T-cell (primary cell): ENCODE data around the gene SERTAD2. TPM values are rescaled to one million over a fixed set of nuclear protein-coding genes. Genes with fewer than 3 reads are reported as not detected.

Source experiments
- ATAC-seq, 4 experiments: fragments of 200-7000 bp in 3 of 4; fragments of 150-1000 bp in 1 of 4; cut with Tn5 transposase; replicated peaks in 1 of 4; 1 replicate in 3 of 4; 2 replicates in 1 of 4; pipeline ENCODE4 v1.10.0; 2021; ENCODE audit warnings: moderate library complexity in 3 of 4, mild to moderate bottlenecking in 2 of 4, moderate number of reproducible peaks in 1 of 4
- CTCF ChIA-PET, 2 donors: fragments of 300-600 bp; sonication (Branson Sonifier 250); formaldehyde crosslinking; loops; one replicate each; lab custom pipeline; 2022; ENCODE audit warnings: antibody characterized with exemption in 2 of 2; lab: Charles Lee
- POLR2A ChIA-PET, 2 donors: fragments of 300-600 bp; sonication (Branson Sonifier 250); formaldehyde crosslinking; loops; one replicate each; lab custom pipeline; 2022; ENCODE audit warnings: antibody characterized with exemption in 2 of 2; lab: Charles Lee
- DNase-seq, 35 experiments: peaks; one replicate each; pipeline versions ENCODE4 v3.0.0 to v3.0.0-alpha.2; 2013 to 2023
- H3K27ac ChIP-seq: one replicate; pipeline ENCODE4 v1.5.1; 2013; ENCODE audit warnings: low read length
- H3K27me3 ChIP-seq, 2 experiments: replicated peaks in 1 of 2; 1 replicate in 1 of 2; 2 replicates in 1 of 2; pipeline versions ENCODE4 v1.6.1 to v1.7.0; 2013; ENCODE audit warnings: low read length in 1 of 2, mixed read lengths in 1 of 2; ENCODE audit not compliant: control insufficient read depth in 2 of 2, insufficient read depth in 2 of 2; ENCODE audit errors: extremely low read depth in 1 of 2
- H3K36me3 ChIP-seq, 2 donors: 1 replicate in 1 of 2; 2 replicates in 1 of 2; pipeline versions ENCODE4 v1.6.1 to v1.7.0; 2013; ENCODE audit warnings: low read length in 1 of 2; ENCODE audit not compliant: control insufficient read depth in 2 of 2, insufficient read depth in 1 of 2; ENCODE audit errors: extremely low read depth in 1 of 2
- H3K4me1 ChIP-seq, 2 experiments: 1 replicate in 1 of 2; 2 replicates in 1 of 2; pipeline versions ENCODE4 v1.6.1 to v1.7.0; 2013; ENCODE audit warnings: low read length in 2 of 2, mixed read lengths in 1 of 2; ENCODE audit not compliant: insufficient read depth in 2 of 2, control insufficient read depth in 1 of 2; ENCODE audit errors: extremely low read depth in 1 of 2
- H3K4me3 ChIP-seq, 2 donors: 1 replicate in 1 of 2; 2 replicates in 1 of 2; pipeline versions ENCODE4 v1.5.1 to v1.7.0; 2013; ENCODE audit warnings: mild to moderate bottlenecking in 2 of 2, low read length in 1 of 2, moderate library complexity in 1 of 2; ENCODE audit not compliant: control insufficient read depth in 1 of 2; ENCODE audit errors: extremely low read depth in 1 of 2
- H3K9me3 ChIP-seq: 2 replicates; pipeline ENCODE4 v1.7.0; 2013
- H3K27ac Mint-ChIP-seq, 2 donors: one replicate each; pipeline ENCODE4 v1.8.0; 2020 to 2021; ENCODE audit warnings: mild to moderate bottlenecking in 2 of 2, mixed read lengths in 2 of 2
- H3K27me3 Mint-ChIP-seq, 2 donors: one replicate each; pipeline ENCODE4 v1.8.0; 2021 to 2022; ENCODE audit warnings: mixed read lengths in 2 of 2
- H3K36me3 Mint-ChIP-seq: one replicate; pipeline ENCODE4 v1.8.0; 2021; ENCODE audit warnings: mixed read lengths
- H3K4me1 Mint-ChIP-seq, 3 donors: one replicate each; pipeline ENCODE4 v1.8.0; 2020 to 2022; ENCODE audit warnings: mixed read lengths in 3 of 3, mild to moderate bottlenecking in 1 of 3
- H3K4me3 Mint-ChIP-seq, 3 donors: one replicate each; pipeline ENCODE4 v1.8.0; 2020 to 2022; ENCODE audit warnings: mild to moderate bottlenecking in 3 of 3, mixed read lengths in 3 of 3, moderate library complexity in 3 of 3
- H3K9me3 Mint-ChIP-seq, 3 donors: one replicate each; pipeline ENCODE4 v1.8.0; 2020 to 2022; ENCODE audit warnings: mixed read lengths in 3 of 3
- WGBS: methylation state at CpG from one replicate; pipeline ENCODE4 v1.1.5; 2013; ENCODE audit warnings: missing lambda C conversion rate; ENCODE audit not compliant: insufficient coverage; 5-methylcytosine and 5-hydroxymethylcytosine counted together
- total RNA-seq, 35 experiments: library from RNA in 6 of 35; stranded (reverse) in 6 of 35; fragments of 120-200 nt in 1 of 35; gene quantifications; one replicate each; pipeline versions ENCODE4 v1.2.1 to v1.2.4 and lab custom pipeline; 2013 to 2026

SERTAD2 gene
- total RNA-seq, 5 donors from 2014 or later (not counting 1 experiment from before 2014, with no cell fraction given) = 22.8 to 39.7 (median 27.4) TPM

DNA sequence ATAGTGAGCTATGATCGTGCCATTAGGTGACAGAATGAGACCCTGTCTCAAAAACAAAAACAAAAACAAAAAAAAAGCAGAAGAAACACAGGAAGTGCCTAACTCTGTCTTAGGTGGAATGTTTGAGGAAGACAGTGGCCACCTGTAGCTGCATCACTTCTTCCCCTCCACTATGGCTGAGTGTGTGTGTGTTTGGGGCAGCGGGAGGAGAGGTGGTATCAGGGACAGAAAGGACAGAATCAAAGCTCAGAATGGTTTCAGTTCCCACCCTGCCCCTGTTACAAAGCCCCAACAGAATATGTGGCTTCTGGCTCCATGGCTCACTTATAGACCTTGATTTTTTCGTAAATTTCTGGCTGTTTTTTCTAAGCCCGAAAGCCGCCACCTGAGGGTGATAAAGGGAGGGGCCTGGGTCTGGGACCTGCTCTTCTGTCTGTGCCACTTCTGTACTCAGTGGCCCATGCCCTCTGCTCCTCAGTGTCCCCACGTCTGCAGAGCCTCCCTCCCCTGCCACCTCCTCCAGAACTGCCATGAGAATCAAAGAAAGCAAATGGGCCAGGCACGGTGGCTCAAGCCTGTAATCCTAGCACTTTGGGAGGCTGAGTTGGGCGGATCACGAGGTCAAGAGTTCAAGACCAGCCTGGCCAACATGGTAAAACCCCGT is 27.4 kb downstream of the SERTAD2 start:
- Mint-ChIP-seq H3K36me3 (peaks cover 10% of the 10 kb centered on the region), H3K27ac (no peak overlapping the region), H3K4me3 (no peak overlapping the region), H3K4me1 (peaks cover 0 to 2% (median 0%) of the 10 kb centered on the region in 3 donors), H3K27me3 (no peaks in the 10 kb centered on the region), H3K9me3 (no peaks in the 10 kb centered on the region)
- ATAC-seq = no peak
- POLR2A ChIA-PET = interaction anchor here in 1 of 2 donors (0.6 kb wide), 1 partner anchor 20 kb away, joined by 4 read pairs; no protein-coding TSS in a partner anchor
- H3K4me3 ChIP-seq = no peak overlapping the region
- H3K36me3 ChIP-seq = peaks cover 0 to 5% of the 10 kb centered on the region in 2 donors
- no peaks in the 10 kb centered on the region for H3K4me1 ChIP-seq
- DNase-seq = peak in 1 of 35 experiments; percentile 1
- H3K27me3 ChIP-seq = peaks cover 0 to 5% of the 10 kb centered on the region in 2 experiments
- no peaks in the 10 kb centered on the region for H3K9me3 ChIP-seq
- no peak overlapping the region for H3K27ac ChIP-seq
- CTCF ChIA-PET = no interaction called here
- 73% methylated on average over 3 of the region's 10 CpGs for WGBS

GRCh38 chr2:64625299-64626145 is 28.2 kb downstream of the SERTAD2 start:
- 81% methylated on average over 4 of the region's 7 CpGs for WGBS
- Histone ChIP-seq H3K27me3 (peaks cover 0 to 5% of the 10 kb centered on the region in 2 experiments), H3K27ac (no peak overlapping the region), H3K4me3 (no peak overlapping the region), H3K9me3 (no peaks in the 10 kb centered on the region), H3K36me3 (no peaks in the 10 kb centered on the region), H3K4me1 (no peaks in the 10 kb centered on the region)
- Mint-ChIP-seq H3K36me3 (peaks cover 3% of the 10 kb centered on the region), H3K27ac (peak overlapping the region in 1 of 2 donors; percentile 23), H3K4me3 (no peak overlapping the region), H3K27me3 (no peaks in the 10 kb centered on the region), H3K4me1 (peaks cover 0 to 2% (median 0%) of the 10 kb centered on the region in 3 donors), H3K9me3 (no peaks in the 10 kb centered on the region)
- ChIA-PET POLR2A (interaction anchor here in 1 of 2 donors (0.6 kb wide), 1 partner anchor 21 kb away, joined by 4 read pairs; no protein-coding TSS in a partner anchor), CTCF (no interaction called here)
- ATAC-seq (peak in 1 of 4 experiments; percentile 24), DNase-seq (peak in 1 of 35 experiments; percentile 4)

DNA sequence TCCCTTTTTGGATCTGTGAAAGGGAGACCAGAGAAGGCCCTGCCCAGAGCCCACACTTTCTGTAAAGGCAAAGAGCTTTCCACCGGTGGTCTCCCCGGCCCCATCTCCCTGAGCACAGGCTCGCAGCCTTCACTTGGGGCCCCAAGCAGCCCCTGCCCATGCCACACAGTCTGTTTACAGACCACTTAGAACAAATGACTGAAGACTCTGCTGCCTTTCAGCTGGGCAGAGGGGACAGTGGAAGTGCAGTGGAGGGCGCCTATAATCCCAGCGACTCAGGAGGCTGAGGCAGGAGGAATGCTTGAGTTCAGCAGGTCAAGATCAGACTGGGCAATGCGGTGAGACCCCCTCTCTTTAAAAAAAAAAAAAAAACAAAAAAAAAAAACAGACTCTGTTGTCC is 28.9 kb downstream of the SERTAD2 start:
- Mint-ChIP-seq H3K9me3 (no peaks in the 10 kb centered on the region), H3K4me1 (peaks cover 0 to 2% (median 0%) of the 10 kb centered on the region in 3 donors), H3K4me3 (no peak overlapping the region), H3K27me3 (no peaks in the 10 kb centered on the region), H3K27ac (no peak overlapping the region), H3K36me3 (no peaks in the 10 kb centered on the region)
- POLR2A ChIA-PET = no interaction called here
- Histone ChIP-seq H3K27me3 (peaks cover 0 to 5% of the 10 kb centered on the region in 2 experiments), H3K4me3 (no peak overlapping the region), H3K9me3 (no peaks in the 10 kb centered on the region), H3K27ac (no peak overlapping the region), H3K4me1 (no peaks in the 10 kb centered on the region), H3K36me3 (no peaks in the 10 kb centered on the region)
- WGBS = 90% methylated on average over 5 of the region's 6 CpGs
- CTCF ChIA-PET = no interaction called here
- ATAC-seq (no peak), DNase-seq (no peak)

DNA sequence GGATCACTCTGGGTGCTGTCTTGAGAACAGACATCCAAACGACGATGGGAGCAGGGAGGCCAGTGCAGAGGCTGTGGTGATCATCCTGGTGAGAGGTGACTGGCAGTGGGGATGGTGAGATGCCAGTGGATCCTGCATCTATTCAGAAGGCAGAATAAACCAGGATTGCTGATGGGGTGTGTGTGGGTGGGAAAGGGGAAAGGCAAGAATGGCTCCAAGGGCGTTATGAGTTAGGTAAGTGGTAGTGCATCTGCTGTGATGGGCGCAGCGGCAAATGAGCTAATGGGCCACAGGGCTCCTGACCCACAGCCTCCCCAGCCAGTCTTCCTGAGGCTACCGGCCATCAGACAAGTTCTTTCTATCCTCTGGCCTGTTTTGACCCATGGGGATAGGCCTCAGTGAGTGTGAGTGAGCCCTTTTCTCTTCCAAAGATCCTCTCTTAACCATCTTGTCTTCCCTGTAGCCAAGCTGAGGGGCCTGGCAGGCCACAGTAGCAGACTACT is 29.6 kb downstream of the SERTAD2 start:
- Histone ChIP-seq H3K4me1 (no peaks in the 10 kb centered on the region), H3K27me3 (peaks cover 0 to 5% of the 10 kb centered on the region in 2 experiments), H3K4me3 (no peak overlapping the region), H3K9me3 (no peaks in the 10 kb centered on the region), H3K27ac (no peak overlapping the region), H3K36me3 (no peaks in the 10 kb centered on the region)
- Mint-ChIP-seq H3K27me3 (no peaks in the 10 kb centered on the region), H3K27ac (no peak overlapping the region), H3K4me3 (no peak overlapping the region), H3K9me3 (no peaks in the 10 kb centered on the region), H3K36me3 (no peaks in the 10 kb centered on the region), H3K4me1 (no peaks in the 10 kb centered on the region)
- 92% methylated on average over 5 of the region's 6 CpGs for WGBS
- ChIA-PET POLR2A (interaction anchor here in 1 of 2 donors (0.5 kb wide), 1 partner anchor 283 kb away, joined by 4 read pairs; no protein-coding TSS in a partner anchor), CTCF (no interaction called here)
- DNase-seq (peak in 1 of 35 experiments; percentile 1), ATAC-seq (no peak)

GRCh38 chr2:64623242-64623850 is 30.4 kb downstream of the SERTAD2 start:
- CTCF ChIA-PET = no interaction called here

More at GRCh38 chr2:64623242-64623850, 30.4 kb downstream of the SERTAD2 start:
- ATAC-seq = no peak
- Histone ChIP-seq H3K27ac (no peak overlapping the region), H3K27me3 (peaks cover 0 to 5% of the 10 kb centered on the region in 2 experiments), H3K9me3 (no peaks in the 10 kb centered on the region), H3K4me3 (no peak overlapping the region), H3K36me3 (no peaks in the 10 kb centered on the region), H3K4me1 (no peaks in the 10 kb centered on the region)
- no peaks in the 10 kb centered on the region for H3K9me3 Mint-ChIP-seq
- no peaks in the 10 kb centered on the region for H3K4me1 Mint-ChIP-seq
- peak in 1 of 35 experiments; percentile 2 for DNase-seq
- H3K27ac Mint-ChIP-seq = no peak overlapping the region
- no peaks in the 10 kb centered on the region for H3K27me3 Mint-ChIP-seq
- no peaks in the 10 kb centered on the region for H3K36me3 Mint-ChIP-seq
- POLR2A ChIA-PET = interaction anchor here in 1 of 2 donors (0.5 kb wide), 1 partner anchor 283 kb away, joined by 4 read pairs; no protein-coding TSS in a partner anchor
- WGBS = 90% methylated on average over 13 of the region's 13 CpGs
- no peak overlapping the region for H3K4me3 Mint-ChIP-seq
